ENCODE measurements around the gene RPGRIP1L.

Gene RPGRIP1L

DNA sequence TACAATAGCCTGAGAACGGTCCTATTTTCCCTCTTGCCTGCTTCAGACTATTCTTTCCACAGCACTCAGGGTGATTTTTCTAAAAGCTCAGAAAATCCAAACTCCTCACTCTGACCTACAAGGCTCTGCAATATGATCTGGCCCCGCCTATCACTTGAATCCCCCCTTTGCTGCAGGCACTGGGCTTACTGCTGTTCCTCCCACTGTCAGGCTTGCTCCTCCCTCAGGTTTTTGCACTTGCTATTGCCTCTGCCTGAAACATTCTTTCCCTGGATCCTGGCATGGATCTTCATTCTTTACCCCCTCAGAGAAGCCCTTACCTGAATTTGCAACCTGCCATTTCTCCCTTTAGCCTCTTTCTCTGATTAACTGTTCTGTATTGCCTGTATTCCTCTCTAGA, 52.3 kb downstream of the RPGRIP1L start:
- no peak for DNase-seq (ENCODE audit: low read depth in 3 of 3)

DNA sequence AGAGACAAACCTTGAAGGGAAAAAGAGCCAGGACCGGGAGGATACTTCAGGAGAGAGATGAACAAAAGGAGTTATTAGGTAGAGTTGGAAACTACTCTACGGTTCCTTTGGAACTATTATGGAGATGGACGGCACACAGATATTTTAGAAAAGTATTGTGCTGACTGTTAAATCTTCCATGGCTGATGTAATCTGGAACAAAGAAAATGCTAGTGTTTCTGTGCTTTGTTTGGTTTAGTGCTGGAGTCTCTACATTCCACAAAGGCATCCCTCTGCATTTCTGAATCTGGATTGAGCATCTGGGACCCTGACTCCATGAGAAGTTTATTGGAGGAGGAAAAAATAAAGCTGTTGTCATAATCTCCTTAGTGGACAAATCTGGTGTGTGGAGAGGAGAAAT, 57.2 kb downstream of the RPGRIP1L start:
- no peak for DNase-seq (ENCODE audit: low read depth in 3 of 3)

- DNase-seq (ENCODE audit: low read depth in 3 of 3) = no peak
Measured at GRCh38 chr16:53643474-53643873, 60.2 kb downstream of the RPGRIP1L start.

- no peak for DNase-seq (ENCODE audit: low read depth in 3 of 3)
Measured at GRCh38 chr16:53642094-53642493, 61.6 kb downstream of the RPGRIP1L start.

- DNase-seq (ENCODE audit: low read depth in 3 of 3) = no peak
Measured at GRCh38 chr16:53636978-53637377, 66.7 kb downstream of the RPGRIP1L start.

DNA sequence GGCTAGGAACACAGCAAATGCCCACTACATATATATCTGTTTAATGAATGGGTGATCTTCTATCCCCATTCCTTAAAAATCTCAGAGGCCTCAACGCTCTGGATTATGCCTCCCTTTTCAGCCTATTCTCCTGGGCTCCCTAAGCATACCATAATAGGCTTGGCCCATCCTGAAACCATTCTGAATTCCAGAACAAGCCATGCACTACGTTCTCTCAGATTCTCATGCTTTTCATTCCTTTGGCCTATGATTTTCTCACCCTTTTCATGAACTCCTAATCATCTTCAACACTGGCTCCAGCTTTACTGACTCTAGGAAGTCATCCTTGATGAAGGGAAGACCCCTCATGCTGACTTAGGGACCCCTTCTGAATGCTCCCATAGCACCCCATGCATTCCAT, 71.1 kb downstream of the RPGRIP1L start:
- no peak for DNase-seq (ENCODE audit: low read depth in 3 of 3)

- no peak for DNase-seq (ENCODE audit: low read depth in 3 of 3)
Measured at GRCh38 chr16:53631236-53632025, 72.2 kb downstream of the RPGRIP1L start.

DNA sequence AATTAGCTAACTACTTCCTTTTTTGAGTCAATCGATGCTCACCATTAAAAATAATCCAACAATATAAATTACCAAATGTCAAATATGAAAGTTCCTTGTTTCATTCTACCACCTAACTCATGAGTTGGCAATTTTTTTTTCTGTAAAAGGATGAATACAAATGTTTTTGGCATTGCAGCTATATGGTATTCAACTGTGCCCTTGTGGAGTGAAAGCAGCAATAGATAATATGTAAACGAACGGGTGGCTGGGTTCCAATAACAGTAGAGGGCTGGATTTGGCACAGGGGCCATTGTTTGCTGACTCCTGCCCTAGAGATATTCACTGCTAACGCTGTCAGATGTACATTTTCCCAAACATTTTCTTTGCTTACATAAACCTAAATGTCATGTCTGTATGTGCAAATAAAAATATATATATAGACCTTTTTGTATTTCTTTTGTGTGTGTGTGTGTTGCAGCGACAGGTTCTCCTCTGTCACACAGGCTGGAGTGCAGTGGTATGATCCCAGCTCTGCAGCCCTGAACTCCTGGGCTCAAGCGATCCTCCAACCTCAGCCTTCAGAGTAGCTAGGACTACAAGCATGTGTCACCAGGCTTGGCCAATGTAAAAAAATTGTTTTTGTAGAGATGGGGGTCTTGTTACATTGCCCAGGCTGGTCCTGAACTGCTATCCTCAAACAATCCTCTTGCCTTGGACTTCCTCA, 73.9 kb downstream of the RPGRIP1L start:
- no peak for DNase-seq (ENCODE audit: low read depth in 3 of 3)

DNA sequence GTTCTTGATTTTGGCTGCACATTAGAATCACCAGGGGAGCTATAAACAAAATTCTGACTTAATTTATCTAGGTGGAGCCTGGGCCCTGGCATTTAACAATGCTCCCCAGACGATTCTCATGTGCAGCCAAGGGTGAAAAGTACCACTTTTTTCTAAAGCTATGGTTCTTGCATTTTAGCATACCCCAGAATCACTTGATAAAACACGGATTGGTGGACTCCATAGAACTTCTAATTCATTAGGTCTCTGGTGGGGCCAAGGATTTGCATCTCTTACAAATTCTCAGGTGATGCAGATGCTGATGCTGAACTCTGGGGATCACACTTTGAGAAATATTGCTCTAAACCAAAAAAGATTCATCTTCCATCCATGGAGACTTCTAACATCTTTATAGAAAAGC, 74.5 kb downstream of the RPGRIP1L start:
- DNase-seq (ENCODE audit: low read depth in 3 of 3) = no peak

DNA sequence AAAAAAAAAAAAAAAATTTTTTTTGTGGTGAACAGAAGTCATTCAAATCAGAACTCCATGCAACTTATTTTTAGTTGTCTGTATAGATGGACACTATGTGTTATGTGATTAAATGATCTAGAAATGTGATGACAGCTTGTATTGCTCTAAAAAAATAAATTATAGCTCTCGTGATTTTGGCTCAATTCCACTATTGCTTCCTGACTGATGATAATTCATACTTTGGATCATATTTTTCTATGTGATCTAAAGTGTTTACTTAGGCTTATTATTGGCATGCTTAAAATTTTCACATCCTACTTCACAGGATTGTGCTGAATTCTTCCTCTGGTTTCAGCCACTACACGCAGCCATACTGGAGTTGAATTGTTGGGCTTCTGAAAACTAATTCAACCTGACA, 76.8 kb downstream of the RPGRIP1L start:
- DNase-seq (ENCODE audit: low read depth in 3 of 3) = no peak

GRCh38 chr16:53626161-53626560, 77.5 kb downstream of the RPGRIP1L start:
- DNase-seq (ENCODE audit: low read depth in 3 of 3) = no peak

DNA sequence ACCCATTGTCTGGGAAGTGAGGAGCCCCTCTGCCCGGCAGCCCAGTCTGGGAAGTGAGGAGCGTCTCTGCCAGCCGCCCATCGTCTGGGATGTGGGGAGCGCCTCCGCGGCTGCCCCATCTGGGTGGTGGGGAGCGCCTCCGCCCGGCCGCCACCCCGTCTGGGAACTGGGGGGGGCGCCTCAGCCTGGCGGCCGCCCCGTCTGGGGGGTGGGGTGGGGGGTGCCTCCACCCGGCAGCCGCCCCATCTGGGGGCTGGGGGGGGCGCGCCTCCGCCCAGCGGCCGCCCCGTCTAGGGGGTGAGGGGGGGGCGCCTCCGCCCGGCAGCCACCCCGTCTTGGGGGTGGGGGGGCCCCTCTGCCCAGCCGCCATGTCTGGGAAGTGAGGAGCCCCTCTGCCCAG, 78.4 kb downstream of the RPGRIP1L start:
- no peak for DNase-seq (ENCODE audit: low read depth in 3 of 3)

GRCh38 chr16:53622315-53622714, 81.3 kb downstream of the RPGRIP1L start:
- DNase-seq (ENCODE audit: low read depth in 3 of 3) = no peak

GRCh38 chr16:53620476-53620875, 83.2 kb downstream of the RPGRIP1L start:
- DNase-seq (ENCODE audit: low read depth in 3 of 3) = no peak

DNA sequence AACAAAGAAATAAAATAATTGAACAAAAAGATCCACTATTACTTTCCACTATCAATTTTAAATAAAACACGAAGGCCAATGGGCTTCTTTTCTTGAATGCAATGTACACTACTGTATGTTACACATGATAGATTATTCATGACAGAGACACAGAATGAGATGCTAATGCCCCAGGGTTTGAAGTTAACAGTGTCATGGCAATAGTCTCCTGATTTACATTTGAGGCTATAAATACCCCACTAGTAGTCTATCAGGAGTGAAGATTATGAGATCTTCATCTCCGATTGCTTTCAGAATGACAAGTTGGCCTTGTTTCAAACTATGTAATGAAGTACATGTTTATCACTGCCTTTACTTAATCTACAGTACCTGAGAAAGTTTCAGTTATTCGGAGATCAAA, 84.4 kb downstream of the RPGRIP1L start:
- DNase-seq (ENCODE audit: low read depth in 3 of 3) = no peak

DNA sequence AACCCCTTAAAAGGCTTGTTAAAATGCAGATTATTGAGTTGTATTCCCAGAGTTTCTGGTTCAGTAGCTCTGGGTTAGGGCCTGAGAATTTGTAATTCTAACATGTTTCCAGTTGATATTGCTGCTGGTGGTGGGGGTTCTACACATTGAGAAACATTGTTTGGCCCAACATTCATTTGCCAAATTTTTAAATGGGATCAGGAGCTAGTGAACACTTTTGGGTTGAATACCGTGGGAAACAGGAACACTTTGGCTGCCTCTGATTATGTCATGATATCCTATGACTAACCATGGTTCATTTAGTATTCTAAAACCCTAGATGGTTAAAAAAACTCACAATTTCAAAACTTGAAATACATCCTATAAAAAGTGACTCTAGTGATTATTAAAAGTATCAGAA, 89.3 kb downstream of the RPGRIP1L start:
- DNase-seq (ENCODE audit: low read depth in 3 of 3) = no peak

DNA sequence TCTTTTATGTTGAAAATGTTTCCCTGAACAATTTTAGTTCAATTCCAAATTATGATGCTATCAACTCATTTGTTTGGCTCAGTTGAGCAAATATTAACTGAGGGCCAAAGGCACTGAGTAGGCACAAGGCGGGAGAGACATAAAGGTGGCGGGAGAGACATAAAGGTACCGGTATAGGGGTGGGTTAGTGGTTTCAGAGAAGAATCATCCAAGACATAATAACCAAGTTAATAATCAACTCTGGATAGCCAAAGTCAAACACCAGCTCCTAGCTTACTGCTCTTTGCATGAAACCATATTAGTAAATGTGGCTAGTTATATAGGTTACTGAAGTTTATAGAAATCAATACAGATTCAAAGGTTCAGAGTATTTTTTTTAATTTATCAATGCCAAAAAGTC, 91.7 kb downstream of the RPGRIP1L start:
- DNase-seq (ENCODE audit: low read depth in 3 of 3) = no peak

GRCh38 chr16:53611179-53611696, 92.4 kb downstream of the RPGRIP1L start:
- DNase-seq (ENCODE audit: low read depth in 3 of 3) = no peak

- no peak for DNase-seq (ENCODE audit: low read depth in 3 of 3)
Measured at GRCh38 chr16:53609536-53609935, 94.1 kb downstream of the RPGRIP1L start.

- no peak for DNase-seq (ENCODE audit: low read depth in 3 of 3)
Measured at GRCh38 chr16:53608094-53608493, 95.6 kb downstream of the RPGRIP1L start.

GRCh38 chr16:53605831-53606400, 97.7 kb downstream of the RPGRIP1L start:
- no peak for DNase-seq (ENCODE audit: low read depth in 3 of 3)

- DNase-seq (ENCODE audit: low read depth in 3 of 3) = no peak
Measured at GRCh38 chr16:53605356-53605755, 98.3 kb downstream of the RPGRIP1L start.

- DNase-seq (ENCODE audit: low read depth in 3 of 3) = no peak
Measured at GRCh38 chr16:53601961-53602360, 101.7 kb downstream of the RPGRIP1L start.

Measured in stimulated activated CD4-positive, alpha-beta T cell treated with anti-CD3 and anti-CD28 coated beads, TNF-alpha, amount 100 ng/mL, for 48 hours (primary cell).